Stimulated activated CD8-positive, alpha-beta memory T cell treated with anti-CD3 and anti-CD28 coated beads, Interleukin-12 subunit alpha, Interleukin-12 subunit beta, amount 100 ng/mL, for 4 hours (primary cell): ENCODE measurements around the gene CASP12.

Experiments used
- DNase-seq: peaks from one replicate; pipeline ENCODE4 v3.0.0-alpha.2; 2020; ENCODE audit warnings: low read depth

Gene CASP12

GRCh38 chr11:104836691-104837090 lies 61.6 kb downstream of the CASP12 start:
- no peak for DNase-seq
